ENCODE measurements around the gene MRPL55. TPM values are rescaled to one million over a fixed set of nuclear protein-coding genes. Genes with fewer than 3 reads are reported as not detected.

MRPL55 gene
- total RNA-seq, 4 donors from 2014 or later, result 68.7 to 83.7 (median 80.0) TPM

GRCh38 chr1:228095161-228095560 lies 13.9 kb downstream of the MRPL55 start:
- Histone ChIP-seq H3K27me3 (no peaks in the 10 kb centered on the region), H3K27ac (no peak overlapping the region), H3K4me1 (peaks cover 0 to 66% (median 22%) of the 10 kb centered on the region in 4 donors), H3K4me3 (no peak overlapping the region), H3K9me3 (peaks cover 0 to 18% (median 3%) of the 10 kb centered on the region in 4 donors), H3K36me3 (peaks cover 0 to 77% (median 9%) of the 10 kb centered on the region in 3 donors)
- TF ChIP-seq POLR2A (IDR thresholded peaks at IDR 0.05) (no peak), EP300 (IDR thresholded peaks at IDR 0.05) (no peak), CTCF (IDR thresholded peaks at IDR 0.05) (no peak)
- DNase-seq (ENCODE audit: low spot score in 2 of 2), result no peak
- WGBS, 2 donors, result 98% methylated on average over 4 of the region's 4 CpGs

GRCh38 chr1:228094432-228095016 lies 14.6 kb downstream of the MRPL55 start:
- peaks cover 0 to 71% (median 9%) of the 10 kb centered on the region in 3 donors for H3K36me3 ChIP-seq
- peaks cover 0 to 18% (median 3%) of the 10 kb centered on the region in 4 donors for H3K9me3 ChIP-seq
- peaks cover 0 to 67% (median 28%) of the 10 kb centered on the region in 4 donors for H3K4me1 ChIP-seq
- no peak for TF ChIP-seq POLR2A (IDR thresholded peaks at IDR 0.05)
- TF ChIP-seq CTCF (IDR thresholded peaks at IDR 0.05), result no peak
- no peak for TF ChIP-seq EP300 (IDR thresholded peaks at IDR 0.05)
- H3K27ac ChIP-seq, result no peak overlapping the region
- no peaks in the 10 kb centered on the region for H3K27me3 ChIP-seq
- WGBS, 2 donors, result 89 to 93% methylated on average over 13 of the region's 13 CpGs
- H3K4me3 ChIP-seq, result no peak overlapping the region
- DNase-seq (ENCODE audit: low spot score in 2 of 2), result no peak

GRCh38 chr1:228093050-228093906 lies 15.8 kb downstream of the MRPL55 start:
- Histone ChIP-seq H3K36me3 (peaks cover 0 to 58% (median 3%) of the 10 kb centered on the region in 3 donors), H3K27me3 (no peaks in the 10 kb centered on the region), H3K27ac (no peak overlapping the region), H3K4me3 (no peak overlapping the region), H3K4me1 (peaks cover 0 to 76% (median 40%) of the 10 kb centered on the region in 4 donors), H3K9me3 (peaks cover 0 to 18% (median 3%) of the 10 kb centered on the region in 4 donors)
- 95 to 97% methylated on average over 19 to 20 of the region's 20 CpGs for WGBS, 2 donors
- no peak for DNase-seq (ENCODE audit: low spot score in 2 of 2)
- TF ChIP-seq EP300 (IDR thresholded peaks at IDR 0.05), result no peak
- no peak for TF ChIP-seq CTCF (IDR thresholded peaks at IDR 0.05)
- TF ChIP-seq POLR2A (IDR thresholded peaks at IDR 0.05), result no peak

GRCh38 chr1:228092342-228093049 lies 16.6 kb downstream of the MRPL55 start:
- H3K27me3 ChIP-seq, result no peaks in the 10 kb centered on the region
- peaks cover 0 to 18% (median 3%) of the 10 kb centered on the region in 4 donors for H3K9me3 ChIP-seq
- no peak for TF ChIP-seq EP300 (IDR thresholded peaks at IDR 0.05)
- TF ChIP-seq POLR2A (IDR thresholded peaks at IDR 0.05), result no peak
- no peak for TF ChIP-seq CTCF (IDR thresholded peaks at IDR 0.05)
- no peak for DNase-seq (ENCODE audit: low spot score in 2 of 2)
- H3K4me3 ChIP-seq, result no peak overlapping the region
- no peak overlapping the region for H3K27ac ChIP-seq
- H3K4me1 ChIP-seq, result peaks cover 0 to 82% (median 48%) of the 10 kb centered on the region in 4 donors
- WGBS, 2 donors, result 91 to 94% methylated on average over 10 to 11 of the region's 11 CpGs
- peaks cover 0 to 51% (median 0%) of the 10 kb centered on the region in 3 donors for H3K36me3 ChIP-seq

Data from tibial nerve (tissue), 4 donors.